Measurements from ENCODE around the gene FMOD.
A peak's percentile ranks its signal among the peaks of the same experiment; 100 is the strongest.

Gene FMOD

GRCh38 chr1:203346060-203346768, 4.7 kb downstream of the FMOD start:
- no peak overlapping the region for H3K4me3 ChIP-seq (ENCODE audit: insufficient read length, low read depth)
- H3K36me3 ChIP-seq (ENCODE audit: insufficient read depth, insufficient read length, low read length), result no peaks in the 10 kb centered on the region
- DNase-seq (ENCODE audit: low read depth, low spot score), result no peak
- H3K27me3 ChIP-seq (ENCODE audit: insufficient read depth, insufficient read length), result peaks cover 24% of the 10 kb centered on the region
- no peaks in the 10 kb centered on the region for H3K9me3 ChIP-seq (ENCODE audit: insufficient read depth, low read length)
- TF ChIP-seq SUZ12 (IDR thresholded peaks at IDR 0.05; ENCODE audit: extremely low read depth, insufficient read depth, insufficient read length) (no peak), YY1 (IDR thresholded peaks at IDR 0.05; ENCODE audit: insufficient read depth, insufficient read length) (no peak), ZNF274 (IDR thresholded peaks at IDR 0.05; ENCODE audit: low read depth, low read length) (no peak)
- peaks cover 3% of the 10 kb centered on the region for H3K4me1 ChIP-seq (ENCODE audit: insufficient read depth, insufficient read length)
- no peak overlapping the region for H3K9ac ChIP-seq (ENCODE audit: insufficient read length, low read depth)

GRCh38 chr1:203343956-203344754, 6.8 kb downstream of the FMOD start:
- no peak for TF ChIP-seq ZNF274 (IDR thresholded peaks at IDR 0.05; ENCODE audit: low read depth, low read length)
- no peak for TF ChIP-seq YY1 (IDR thresholded peaks at IDR 0.05; ENCODE audit: insufficient read depth, insufficient read length)
- no peak for TF ChIP-seq SUZ12 (IDR thresholded peaks at IDR 0.05; ENCODE audit: extremely low read depth, insufficient read depth, insufficient read length)
- H3K36me3 ChIP-seq (ENCODE audit: insufficient read depth, insufficient read length, low read length), result no peaks in the 10 kb centered on the region
- no peak overlapping the region for H3K4me3 ChIP-seq (ENCODE audit: insufficient read length, low read depth)
- H3K9ac ChIP-seq (ENCODE audit: insufficient read length, low read depth), result no peak overlapping the region
- H3K27me3 ChIP-seq (ENCODE audit: insufficient read depth, insufficient read length), result peaks cover 25% of the 10 kb centered on the region
- no peaks in the 10 kb centered on the region for H3K9me3 ChIP-seq (ENCODE audit: insufficient read depth, low read length)
- DNase-seq (ENCODE audit: low read depth, low spot score), result no peak
- peaks cover 3% of the 10 kb centered on the region for H3K4me1 ChIP-seq (ENCODE audit: insufficient read depth, insufficient read length)

GRCh38 chr1:203342192-203342940, 8.6 kb downstream of the FMOD start:
- H3K9me3 ChIP-seq (ENCODE audit: insufficient read depth, low read length), result no peaks in the 10 kb centered on the region
- peaks cover 17% of the 10 kb centered on the region for H3K27me3 ChIP-seq (ENCODE audit: insufficient read depth, insufficient read length)
- TF ChIP-seq ZNF274 (IDR thresholded peaks at IDR 0.05; ENCODE audit: low read depth, low read length) (no peak), YY1 (IDR thresholded peaks at IDR 0.05; ENCODE audit: insufficient read depth, insufficient read length) (no peak), SUZ12 (IDR thresholded peaks at IDR 0.05; ENCODE audit: extremely low read depth, insufficient read depth, insufficient read length) (no peak)
- DNase-seq (ENCODE audit: low read depth, low spot score), result peak; percentile 70
- no peaks in the 10 kb centered on the region for H3K36me3 ChIP-seq (ENCODE audit: insufficient read depth, insufficient read length, low read length)
- no peak overlapping the region for H3K4me3 ChIP-seq (ENCODE audit: insufficient read length, low read depth)
- peaks cover 5% of the 10 kb centered on the region for H3K4me1 ChIP-seq (ENCODE audit: insufficient read depth, insufficient read length)
- no peak overlapping the region for H3K9ac ChIP-seq (ENCODE audit: insufficient read length, low read depth)

- H3K27me3 ChIP-seq (ENCODE audit: insufficient read depth, insufficient read length), result peaks cover 17% of the 10 kb centered on the region
- no peak for TF ChIP-seq SUZ12 (IDR thresholded peaks at IDR 0.05; ENCODE audit: extremely low read depth, insufficient read depth, insufficient read length)
- TF ChIP-seq ZNF274 (IDR thresholded peaks at IDR 0.05; ENCODE audit: low read depth, low read length), result no peak
- TF ChIP-seq YY1 (IDR thresholded peaks at IDR 0.05; ENCODE audit: insufficient read depth, insufficient read length), result no peak
- no peak overlapping the region for H3K9ac ChIP-seq (ENCODE audit: insufficient read length, low read depth)
- peak; percentile 85 for DNase-seq (ENCODE audit: low read depth, low spot score)
- no peaks in the 10 kb centered on the region for H3K36me3 ChIP-seq (ENCODE audit: insufficient read depth, insufficient read length, low read length)
- no peak overlapping the region for H3K4me3 ChIP-seq (ENCODE audit: insufficient read length, low read depth)
- H3K4me1 ChIP-seq (ENCODE audit: insufficient read depth, insufficient read length), result peaks cover 3% of the 10 kb centered on the region
- no peaks in the 10 kb centered on the region for H3K9me3 ChIP-seq (ENCODE audit: insufficient read depth, low read length)
Observed at GRCh38 chr1:203340112-203340790, 10.7 kb downstream of the FMOD start.

- Histone ChIP-seq H3K9me3 (ENCODE audit: insufficient read depth, low read length) (no peaks in the 10 kb centered on the region), H3K4me1 (ENCODE audit: insufficient read depth, insufficient read length) (peaks cover 2% of the 10 kb centered on the region), H3K27me3 (ENCODE audit: insufficient read depth, insufficient read length) (peaks cover 14% of the 10 kb centered on the region), H3K4me3 (ENCODE audit: insufficient read length, low read depth) (no peak overlapping the region), H3K36me3 (ENCODE audit: insufficient read depth, insufficient read length, low read length) (no peaks in the 10 kb centered on the region), H3K9ac (ENCODE audit: insufficient read length, low read depth) (peak overlapping the region; percentile 37)
- peak; percentile 79 for DNase-seq (ENCODE audit: low read depth, low spot score)
- no peak for TF ChIP-seq YY1 (IDR thresholded peaks at IDR 0.05; ENCODE audit: insufficient read depth, insufficient read length)
Observed at GRCh38 chr1:203338335-203339036, 12.4 kb downstream of the FMOD start.

GRCh38 chr1:203336097-203336496, 14.8 kb downstream of the FMOD start:
- TF ChIP-seq ZNF274 (IDR thresholded peaks at IDR 0.05; ENCODE audit: low read depth, low read length) (no peak), SUZ12 (IDR thresholded peaks at IDR 0.05; ENCODE audit: extremely low read depth, insufficient read depth, insufficient read length) (no peak), YY1 (IDR thresholded peaks at IDR 0.05; ENCODE audit: insufficient read depth, insufficient read length) (no peak)
- Histone ChIP-seq H3K4me1 (ENCODE audit: insufficient read depth, insufficient read length) (peaks cover 2% of the 10 kb centered on the region), H3K36me3 (ENCODE audit: insufficient read depth, insufficient read length, low read length) (no peaks in the 10 kb centered on the region), H3K9me3 (ENCODE audit: insufficient read depth, low read length) (no peaks in the 10 kb centered on the region), H3K9ac (ENCODE audit: insufficient read length, low read depth) (no peak overlapping the region), H3K4me3 (ENCODE audit: insufficient read length, low read depth) (no peak overlapping the region), H3K27me3 (ENCODE audit: insufficient read depth, insufficient read length) (peaks cover 9% of the 10 kb centered on the region)
- no peak for DNase-seq (ENCODE audit: low read depth, low spot score)
